ENCODE results near the gene AOAH. TPM values are rescaled to one million over a fixed set of nuclear protein-coding genes. Genes with fewer than 3 reads are reported as not detected.

Gene AOAH
- total and polyA plus RNA-seq, 2 of the 4 experiments (the other 2 are of a cell fraction): not detected

DNA sequence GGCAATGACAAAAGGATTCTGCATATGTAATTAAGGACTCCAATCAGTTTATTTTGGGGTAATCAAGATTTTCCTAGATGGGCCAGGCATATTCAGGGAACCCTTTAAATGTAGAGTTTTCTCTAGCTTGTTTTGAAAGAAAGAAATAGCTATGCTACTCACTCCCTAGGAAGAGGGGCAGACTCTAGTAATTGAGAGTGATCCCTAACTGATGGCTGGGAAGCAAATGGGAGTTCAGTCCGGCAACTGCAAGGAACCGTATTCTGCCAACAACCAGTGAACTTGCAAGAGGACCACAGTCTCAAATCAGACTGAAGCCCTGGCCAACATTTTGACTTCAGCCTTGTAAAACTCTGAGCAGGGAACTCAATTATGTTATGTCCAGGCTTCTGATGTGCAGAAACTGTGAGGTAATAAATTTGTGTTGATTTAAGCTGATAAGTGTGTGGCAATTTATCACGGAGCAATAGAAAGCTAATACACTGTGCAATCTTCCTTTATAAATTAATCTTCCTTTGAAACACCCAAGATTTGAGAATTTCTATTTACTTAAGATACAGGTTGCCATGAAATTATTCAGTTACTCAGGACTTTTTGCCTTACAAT lies 14.0 kb downstream of the AOAH start:
- H4K8ac ChIP-seq (ENCODE audit: low read depth in 2 of 2, low read length in 2 of 2): no peak overlapping the region
- no peak overlapping the region for H2AFZ ChIP-seq (replicated peaks; ENCODE audit: low read length, poor library complexity)
- no peak for ATAC-seq (ENCODE audit: low read depth)
- ChIA-PET POLR2A (ENCODE audit: unreplicated experiment) (no interaction called here), CTCF (no interaction called here)
- no peak overlapping the region for H3K4me3 ChIP-seq (ENCODE audit: insufficient read depth, low read depth, low read length)
- intact Hi-C loops (cut with micrococcal nuclease): no loop called here
- H3K56ac ChIP-seq (ENCODE audit: extremely low read depth, insufficient read depth, low read length): no peak overlapping the region
- H4K5ac ChIP-seq (ENCODE audit: low read depth, low read length): no peak overlapping the region
- no peak overlapping the region for H2BK15ac ChIP-seq (ENCODE audit: low read depth, low read length)
- H3K9ac ChIP-seq (ENCODE audit: low read depth, low read length): no peak overlapping the region
- no peaks in the 10 kb centered on the region for H3K36me3 ChIP-seq (ENCODE audit: control insufficient read depth, insufficient read depth, low read length)
- WGBS, 2 experiments (ENCODE audit: extremely low coverage in 2 of 2, insufficient read length in 1 of 2): 29% methylated on average over 2 of the region's 3 CpGs; no CpG with 5 or more reads in 1 of the 2 experiments
- H3K79me1 ChIP-seq (ENCODE audit: low read depth in 1 of 2, low read length in 2 of 2): no peaks in the 10 kb centered on the region
- dilution Hi-C loops (cut with HindIII; ENCODE audit: low sequenced_read_pairs, unreplicated experiment): no loop called here
- no peak for TF ChIP-seq MAZ (IDR thresholded peaks at IDR 0.05; ENCODE audit: borderline replicate concordance, low read depth, low read length)
- no peak for TF ChIP-seq MAFK (IDR thresholded peaks at IDR 0.05; ENCODE audit: low read depth, low read length)
- TF ChIP-seq CTCF (conservative IDR thresholded peaks at IDR 0.05; ENCODE audit: low read depth, low read length): no peak
- TF ChIP-seq POLR2A (IDR thresholded peaks at IDR 0.05; ENCODE audit: low read depth, low read length): no peak
- TF ChIP-seq CEBPB (IDR thresholded peaks at IDR 0.05; ENCODE audit: low read depth, low read length): no peak
- TF ChIP-seq CHD1 (IDR thresholded peaks at IDR 0.05; ENCODE audit: low read depth, low read length): no peak
- TF ChIP-seq RFX5 (IDR thresholded peaks at IDR 0.05; ENCODE audit: low read depth, low read length): no peak
- no peak for TF ChIP-seq RAD21 (IDR thresholded peaks at IDR 0.05; ENCODE audit: low read length)
- TF ChIP-seq NFE2L2 (IDR thresholded peaks at IDR 0.05; ENCODE audit: low read depth, low read length): no peak
- no peak for TF ChIP-seq RCOR1 (IDR thresholded peaks at IDR 0.05; ENCODE audit: insufficient replicate concordance, low read length)
- no peak overlapping the region for H2AK5ac ChIP-seq (ENCODE audit: low read depth, low read length)
- no peak overlapping the region for H2AK9ac ChIP-seq (replicated peaks; ENCODE audit: low read depth, low read length, poor library complexity)
- H4K91ac ChIP-seq (ENCODE audit: insufficient read depth, low read depth, low read length): no peak overlapping the region
- H3K14ac ChIP-seq (replicated peaks; ENCODE audit: low read depth, low read length): no peak overlapping the region
- H2BK20ac ChIP-seq (ENCODE audit: low read depth, low read length): no peak overlapping the region
- no peak overlapping the region for H2BK5ac ChIP-seq (ENCODE audit: low read depth, low read length, poor library complexity, severe bottlenecking)
- no peak for DNase-seq
- no peak overlapping the region for H3K23ac ChIP-seq (ENCODE audit: low read depth, low read length)
- H3K4ac ChIP-seq (ENCODE audit: low read depth, low read length): no peak overlapping the region
- in situ Hi-C loops (cut with MboI; ENCODE audit: low sequenced_read_pairs): no loop called here
- H3K27me3 ChIP-seq (ENCODE audit: control insufficient read depth, insufficient read depth, low read length): no peaks in the 10 kb centered on the region; the same call in 1 of the 2 replicates
- H2BK120ac ChIP-seq (ENCODE audit: low read depth, low read length): no peak overlapping the region
- H3K4me1 ChIP-seq (ENCODE audit: control insufficient read depth, insufficient read depth, low read length): no peaks in the 10 kb centered on the region
- no peak overlapping the region for H3K18ac ChIP-seq (ENCODE audit: low read depth, low read length)
- H3K4me2 ChIP-seq (ENCODE audit: low read depth, low read length): no peak overlapping the region
- no peaks in the 10 kb centered on the region for H3K9me3 ChIP-seq (ENCODE audit: control insufficient read depth, insufficient read depth, low read length)
- BruUV-seq (replicated peaks): no TSS peak
- no peaks in the 10 kb centered on the region for H4K20me1 ChIP-seq (ENCODE audit: insufficient read depth, low read length)
- H3K27ac ChIP-seq (ENCODE audit: insufficient read depth, low read length): no peak overlapping the region
- no peaks in the 10 kb centered on the region for H3K9me1 ChIP-seq (ENCODE audit: insufficient read depth, low read length)

All from IMR-90 (cell line).